A549 (cell line): ENCODE data around the gene AFF1.

Source experiments
- JUN ChIP-seq, 2 experiments: fragments of >200 bp; sonication (Bioruptor Twin); formaldehyde crosslinking; IDR thresholded peaks; 2 replicates in 1 of 2; 3 replicates in 1 of 2; pipeline ENCODE4 v1.6.1; 2016 to 2017
- MYC ChIP-seq: IDR thresholded peaks from 2 replicates; pipeline ENCODE4 v1.6.1; 2012; ENCODE audit warnings: mild to moderate bottlenecking, inconsistent platforms, low read length, improper control_type of control experiment, borderline replicate concordance
- POLR2A ChIP-seq: IDR thresholded peaks from 2 replicates; pipeline ENCODE4 v1.6.1; 2012; ENCODE audit warnings: mild to moderate bottlenecking, low read length
- TF ChIP-seq, protein P1 (sequence below): fragments of >200 bp; sonication (Bioruptor Twin); formaldehyde crosslinking; IDR thresholded peaks from 3 replicates; pipeline ENCODE4 v1.5.1; 2016

DNA sequence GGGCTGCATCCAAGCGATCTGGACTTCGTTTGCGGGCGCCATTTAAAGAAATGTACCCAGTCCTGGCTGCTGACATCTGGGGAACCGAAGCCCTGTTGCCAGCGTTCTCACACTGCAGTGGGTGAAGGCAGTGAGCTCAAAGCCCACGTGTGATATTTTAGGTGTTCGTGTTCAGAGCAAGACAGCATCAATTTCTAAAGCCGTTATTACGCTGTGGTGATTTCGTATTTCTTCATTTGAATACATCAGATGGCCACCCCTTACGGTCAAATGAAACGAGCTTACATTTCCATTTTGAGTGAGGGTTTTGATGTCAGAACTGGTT lies 42.2 kb upstream of the AFF1 start:
- TF ChIP-seq, protein P1, sequence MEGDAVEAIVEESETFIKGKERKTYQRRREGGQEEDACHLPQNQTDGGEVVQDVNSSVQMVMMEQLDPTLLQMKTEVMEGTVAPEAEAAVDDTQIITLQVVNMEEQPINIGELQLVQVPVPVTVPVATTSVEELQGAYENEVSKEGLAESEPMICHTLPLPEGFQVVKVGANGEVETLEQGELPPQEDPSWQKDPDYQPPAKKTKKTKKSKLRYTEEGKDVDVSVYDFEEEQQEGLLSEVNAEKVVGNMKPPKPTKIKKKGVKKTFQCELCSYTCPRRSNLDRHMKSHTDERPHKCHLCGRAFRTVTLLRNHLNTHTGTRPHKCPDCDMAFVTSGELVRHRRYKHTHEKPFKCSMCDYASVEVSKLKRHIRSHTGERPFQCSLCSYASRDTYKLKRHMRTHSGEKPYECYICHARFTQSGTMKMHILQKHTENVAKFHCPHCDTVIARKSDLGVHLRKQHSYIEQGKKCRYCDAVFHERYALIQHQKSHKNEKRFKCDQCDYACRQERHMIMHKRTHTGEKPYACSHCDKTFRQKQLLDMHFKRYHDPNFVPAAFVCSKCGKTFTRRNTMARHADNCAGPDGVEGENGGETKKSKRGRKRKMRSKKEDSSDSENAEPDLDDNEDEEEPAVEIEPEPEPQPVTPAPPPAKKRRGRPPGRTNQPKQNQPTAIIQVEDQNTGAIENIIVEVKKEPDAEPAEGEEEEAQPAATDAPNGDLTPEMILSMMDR = no peak
- TF ChIP-seq MYC = no peak
- TF ChIP-seq POLR2A = no peak
- TF ChIP-seq JUN (IDR thresholded peaks at IDR 0.05) = no peak
